Measurements from ENCODE around the gene CHN2. TPM values are rescaled to one million over a fixed set of nuclear protein-coding genes. Genes with fewer than 3 reads are reported as not detected.

CHN2 gene
- total RNA-seq, 1 experiment from 2014 or later, result 7.7 TPM

- Histone ChIP-seq H3K9ac (ENCODE audit: low read length) (no peak overlapping the region), H3K79me2 (ENCODE audit: low read length) (no peaks in the 10 kb centered on the region), H3K4me2 (ENCODE audit: low read length) (0 out of 2 replicates have a peak overlapping the region, but pooled peaks have one; percentile 22), H3F3A (ENCODE audit: low read length, unreplicated experiment) (no peaks in the 10 kb centered on the region), H3K9me3 (ENCODE audit: low read length) (no peaks in the 10 kb centered on the region), H4K20me1 (ENCODE audit: low read length) (no peaks in the 10 kb centered on the region), H3K4me3 (ENCODE audit: low read length) (no peak overlapping the region), H3K9me2 (replicated peaks; ENCODE audit: low read length) (no peaks in the 10 kb centered on the region), H3K4me1 (ENCODE audit: insufficient read depth, low read length) (peaks cover 35% of the 10 kb centered on the region), H3K27ac (ENCODE audit: low read length) (no peak overlapping the region), H3K36me3 (ENCODE audit: low read depth, low read length) (no peaks in the 10 kb centered on the region), H2AFZ (ENCODE audit: low read length) (no peak overlapping the region), H3K27me3 (ENCODE audit: low read length) (no peaks in the 10 kb centered on the region)
- BruUV-seq (replicated peaks), result no TSS peak
- peak; percentile 57 for DNase-seq
- intact Hi-C loops (cut with micrococcal nuclease), result no loop called here
- CTCF ChIA-PET, result no interaction called here
- TF ChIP-seq CTCF (conservative IDR thresholded peaks at IDR 0.05; ENCODE audit: low read depth, low read length) (no peak), EZH2phosphoT487 (IDR thresholded peaks at IDR 0.05; ENCODE audit: borderline replicate concordance, low read length) (no peak), EZH2 (IDR thresholded peaks at IDR 0.05; ENCODE audit: low read length, unreplicated experiment) (no peak)
- ATAC-seq, result peak; percentile 52
- POLR2A ChIA-PET (ENCODE audit: unreplicated experiment), result no interaction called here
These were observed 181.3 kb downstream of the CHN2 start for GRCh38 chr7:29375641-29376562.

GRCh38 chr7:29377718-29378117 lies 183.1 kb downstream of the CHN2 start:
- Histone ChIP-seq H3K9me3 (ENCODE audit: low read length) (no peaks in the 10 kb centered on the region), H2AFZ (ENCODE audit: low read length) (no peak overlapping the region), H3K9ac (ENCODE audit: low read length) (no peak overlapping the region), H3K4me1 (ENCODE audit: insufficient read depth, low read length) (peaks cover 17% of the 10 kb centered on the region), H3K4me3 (ENCODE audit: low read length) (no peak overlapping the region), H3K9me2 (replicated peaks; ENCODE audit: low read length) (no peaks in the 10 kb centered on the region), H3K36me3 (ENCODE audit: low read depth, low read length) (no peaks in the 10 kb centered on the region), H3K27ac (ENCODE audit: low read length) (no peak overlapping the region), H3K27me3 (ENCODE audit: low read length) (no peaks in the 10 kb centered on the region), H3F3A (ENCODE audit: low read length, unreplicated experiment) (no peaks in the 10 kb centered on the region), H3K4me2 (ENCODE audit: low read length) (no peak overlapping the region), H3K79me2 (ENCODE audit: low read length) (no peaks in the 10 kb centered on the region), H4K20me1 (ENCODE audit: low read length) (no peaks in the 10 kb centered on the region)
- ATAC-seq (no peak), DNase-seq (no peak)
- BruUV-seq (replicated peaks), result no TSS peak
- ChIA-PET CTCF (no interaction called here), POLR2A (ENCODE audit: unreplicated experiment) (no interaction called here)
- intact Hi-C loops (cut with micrococcal nuclease), result no loop called here
- no peak for TF ChIP-seq CTCF (conservative IDR thresholded peaks at IDR 0.05; ENCODE audit: low read depth, low read length)
- no peak for TF ChIP-seq EZH2 (IDR thresholded peaks at IDR 0.05; ENCODE audit: low read length, unreplicated experiment)
- TF ChIP-seq EZH2phosphoT487 (IDR thresholded peaks at IDR 0.05; ENCODE audit: borderline replicate concordance, low read length), result no peak

- no peak overlapping the region for H3K4me2 ChIP-seq (ENCODE audit: low read length)
- H3K4me1 ChIP-seq (ENCODE audit: insufficient read depth, low read length), result peaks cover 10% of the 10 kb centered on the region
- H3K4me3 ChIP-seq (ENCODE audit: low read length), result no peak overlapping the region
- ChIA-PET POLR2A (ENCODE audit: unreplicated experiment) (no interaction called here), CTCF (no interaction called here)
- no peaks in the 10 kb centered on the region for H3K27me3 ChIP-seq (ENCODE audit: low read length)
- no peak overlapping the region for H3K27ac ChIP-seq (ENCODE audit: low read length)
- ATAC-seq, result no peak
- no peak for DNase-seq
- H3K9me2 ChIP-seq (replicated peaks; ENCODE audit: low read length), result no peaks in the 10 kb centered on the region
- H3K36me3 ChIP-seq (ENCODE audit: low read depth, low read length), result no peaks in the 10 kb centered on the region
- TF ChIP-seq EZH2phosphoT487 (IDR thresholded peaks at IDR 0.05; ENCODE audit: borderline replicate concordance, low read length), result no peak
- no peak for TF ChIP-seq CTCF (conservative IDR thresholded peaks at IDR 0.05; ENCODE audit: low read depth, low read length)
- TF ChIP-seq EZH2 (IDR thresholded peaks at IDR 0.05; ENCODE audit: low read length, unreplicated experiment), result no peak
- no peaks in the 10 kb centered on the region for H3F3A ChIP-seq (ENCODE audit: low read length, unreplicated experiment)
- no TSS peak for BruUV-seq (replicated peaks)
- intact Hi-C loops (cut with micrococcal nuclease), result no loop called here
- no peak overlapping the region for H3K9ac ChIP-seq (ENCODE audit: low read length)
- no peak overlapping the region for H2AFZ ChIP-seq (ENCODE audit: low read length)
- no peaks in the 10 kb centered on the region for H4K20me1 ChIP-seq (ENCODE audit: low read length)
- no peaks in the 10 kb centered on the region for H3K9me3 ChIP-seq (ENCODE audit: low read length)
- H3K79me2 ChIP-seq (ENCODE audit: low read length), result no peaks in the 10 kb centered on the region
These were observed 185.0 kb downstream of the CHN2 start for GRCh38 chr7:29379551-29379950.
